Mucosa of descending colon (tissue), 3 donors: ENCODE data around the gene PCSK5. TPM values are rescaled to one million over a fixed set of nuclear protein-coding genes. Genes with fewer than 3 reads are reported as not detected.

Experiments used
- ATAC-seq: fragments of 200-7000 bp; cut with Tn5 transposase; one replicate; pipeline ENCODE4 v1.9.1; 2020; ENCODE audit warnings: mild to moderate bottlenecking, moderate library complexity
- DNase-seq, 3 donors: peaks; one replicate each; pipeline ENCODE4 v3.0.0-alpha.2; 2020
- H3K36me3 ChIP-seq: fragments of 200-600 bp; one replicate; pipeline ENCODE4 v1.8.0; 2021; ENCODE audit warnings: low read depth, mild to moderate bottlenecking
- H3K4me1 ChIP-seq: fragments of 200-600 bp; one replicate; pipeline ENCODE4 v1.8.0; 2021; ENCODE audit warnings: low read depth, mild to moderate bottlenecking
- H3K4me3 ChIP-seq: fragments of 200-600 bp; one replicate; pipeline ENCODE4 v1.8.0; 2021; ENCODE audit warnings: mild to moderate bottlenecking
- H3K9me3 ChIP-seq: fragments of 200-600 bp; one replicate; pipeline ENCODE4 v1.8.0; 2021; ENCODE audit warnings: mild to moderate bottlenecking
- intact Hi-C, 2 donors: fragments of 100-400 bp; cut with DNase I in 1 of 2; cut with micrococcal nuclease in 1 of 2; formaldehyde crosslinking; loops; one replicate each; pipeline versions ENCODE4 v1.11.0 to v1.11.1; 2022; cut with DNase I, micrococcal nuclease
- total RNA-seq, 3 donors: library from RNA; stranded (reverse); fragmentation: NEBNext Ultra II Directional in 2 of 3; extraction: Animal tissue kit (Norgen Biotek cat#: 25700) in 2 of 3; gene quantifications; one replicate each; pipeline versions ENCODE4 v1.2.1 to v1.2.4, GENCODE V29; 2021 to 2023
- TF ChIP-seq, protein P1 (sequence below): fragments of 200-600 bp; IDR thresholded peaks from one replicate; pipeline ENCODE4 v1.8.0; 2022; ENCODE audit warnings: antibody characterized with exemption, mild to moderate bottlenecking
- donor health status: DM: no; HTN: no; CAD: no; lungs with moderate emphysema.
- donor health status: DM: no; HTN: no; CAD: no.
- donor health status: DM: no; HTN: yes; CAD: no.

PCSK5 gene
- total RNA-seq, 3 donors from 2014 or later, result 44.3 to 82.0 (median 53.3) TPM

DNA sequence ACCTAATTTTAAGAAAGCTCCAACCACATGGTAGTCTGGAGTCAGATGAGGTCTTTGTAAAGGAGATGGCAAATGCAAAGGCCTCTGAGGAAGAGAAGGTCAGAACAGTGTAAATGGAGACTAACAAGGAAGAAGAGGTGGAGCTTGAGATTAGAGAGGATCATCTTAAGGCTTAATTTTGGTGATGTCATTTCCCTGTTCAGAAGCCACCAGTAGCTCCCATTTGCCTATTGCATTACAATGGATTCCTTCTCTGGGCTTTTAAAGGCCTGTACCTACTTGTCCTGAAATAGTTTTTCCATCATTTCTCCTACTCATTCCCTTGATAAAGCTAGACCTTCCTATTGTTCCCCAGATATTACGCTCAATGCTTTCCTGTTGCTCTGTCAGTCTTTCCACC, 16.1 kb downstream of the PCSK5 start:
- no peak for DNase-seq
- ATAC-seq, result peak; percentile 67
- no peak overlapping the region for H3K4me3 ChIP-seq
- peaks cover 13% of the 10 kb centered on the region for H3K4me1 ChIP-seq
- TF ChIP-seq, protein P1, sequence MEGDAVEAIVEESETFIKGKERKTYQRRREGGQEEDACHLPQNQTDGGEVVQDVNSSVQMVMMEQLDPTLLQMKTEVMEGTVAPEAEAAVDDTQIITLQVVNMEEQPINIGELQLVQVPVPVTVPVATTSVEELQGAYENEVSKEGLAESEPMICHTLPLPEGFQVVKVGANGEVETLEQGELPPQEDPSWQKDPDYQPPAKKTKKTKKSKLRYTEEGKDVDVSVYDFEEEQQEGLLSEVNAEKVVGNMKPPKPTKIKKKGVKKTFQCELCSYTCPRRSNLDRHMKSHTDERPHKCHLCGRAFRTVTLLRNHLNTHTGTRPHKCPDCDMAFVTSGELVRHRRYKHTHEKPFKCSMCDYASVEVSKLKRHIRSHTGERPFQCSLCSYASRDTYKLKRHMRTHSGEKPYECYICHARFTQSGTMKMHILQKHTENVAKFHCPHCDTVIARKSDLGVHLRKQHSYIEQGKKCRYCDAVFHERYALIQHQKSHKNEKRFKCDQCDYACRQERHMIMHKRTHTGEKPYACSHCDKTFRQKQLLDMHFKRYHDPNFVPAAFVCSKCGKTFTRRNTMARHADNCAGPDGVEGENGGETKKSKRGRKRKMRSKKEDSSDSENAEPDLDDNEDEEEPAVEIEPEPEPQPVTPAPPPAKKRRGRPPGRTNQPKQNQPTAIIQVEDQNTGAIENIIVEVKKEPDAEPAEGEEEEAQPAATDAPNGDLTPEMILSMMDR, result no peak
- H3K36me3 ChIP-seq, result no peaks in the 10 kb centered on the region
- intact Hi-C loops, result no loop called here
- H3K9me3 ChIP-seq, result no peaks in the 10 kb centered on the region

- intact Hi-C loops, result no loop called here
These were observed 16.9 kb downstream of the PCSK5 start for GRCh38 chr9:75907329-75907728.

DNA sequence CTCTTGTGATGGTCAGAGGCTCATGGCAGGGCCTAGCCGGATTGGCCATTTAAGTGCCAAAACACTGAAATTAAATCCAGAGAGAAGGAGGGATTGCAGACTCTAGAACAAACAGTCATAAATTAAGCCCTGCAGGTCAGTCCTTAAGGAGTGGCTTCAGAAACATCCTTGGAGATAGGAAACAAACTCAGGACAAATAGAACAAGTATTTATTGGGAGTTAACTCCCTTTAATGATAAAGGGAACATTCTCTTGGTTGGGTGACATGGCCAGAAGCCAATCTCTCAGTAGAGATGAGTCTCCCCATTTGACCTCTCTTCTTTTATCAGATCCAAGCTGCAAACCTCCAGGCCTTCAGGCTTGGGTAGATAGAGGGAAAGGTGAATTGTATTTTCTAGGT, 17.4 kb downstream of the PCSK5 start:
- Histone ChIP-seq H3K4me1 (peaks cover 13% of the 10 kb centered on the region), H3K9me3 (no peaks in the 10 kb centered on the region), H3K36me3 (no peaks in the 10 kb centered on the region), H3K4me3 (no peak overlapping the region)
- intact Hi-C loops, result no loop called here
- DNase-seq (no peak), ATAC-seq (peak; percentile 65)
- TF ChIP-seq, protein P1, result no peak

More at GRCh38 chr9:75907329-75907728, 16.9 kb downstream of the PCSK5 start:
- H3K36me3 ChIP-seq, result no peaks in the 10 kb centered on the region
- DNase-seq (no peak), ATAC-seq (peak; percentile 80)
- H3K4me1 ChIP-seq, result peaks cover 13% of the 10 kb centered on the region
- TF ChIP-seq, protein P1, result no peak
- H3K9me3 ChIP-seq, result no peaks in the 10 kb centered on the region
- H3K4me3 ChIP-seq, result no peak overlapping the region

GRCh38 chr9:75909776-75910175, 19.3 kb downstream of the PCSK5 start:
- intact Hi-C loops, result no loop called here
- no peak for ATAC-seq
- TF ChIP-seq, protein P1, result no peak
- H3K4me3 ChIP-seq, result no peak overlapping the region
- no peaks in the 10 kb centered on the region for H3K36me3 ChIP-seq
- no peak for DNase-seq
- no peaks in the 10 kb centered on the region for H3K9me3 ChIP-seq
- H3K4me1 ChIP-seq, result peaks cover 13% of the 10 kb centered on the region

GRCh38 chr9:75910731-75911130, 20.3 kb downstream of the PCSK5 start:
- Histone ChIP-seq H3K9me3 (no peaks in the 10 kb centered on the region), H3K4me1 (peaks cover 13% of the 10 kb centered on the region), H3K36me3 (no peaks in the 10 kb centered on the region), H3K4me3 (no peak overlapping the region)
- TF ChIP-seq, protein P1, result no peak
- intact Hi-C loops, result no loop called here
- ATAC-seq (no peak), DNase-seq (no peak)

- peaks cover 12% of the 10 kb centered on the region for H3K4me1 ChIP-seq
- no peak overlapping the region for H3K4me3 ChIP-seq
- intact Hi-C loops, result no loop called here
These were observed 20.9 kb downstream of the PCSK5 start for GRCh38 chr9:75911390-75911789.

More at GRCh38 chr9:75911390-75911789, 20.9 kb downstream of the PCSK5 start:
- TF ChIP-seq, protein P1, result no peak
- Histone ChIP-seq H3K9me3 (no peaks in the 10 kb centered on the region), H3K36me3 (no peaks in the 10 kb centered on the region)
- DNase-seq (no peak), ATAC-seq (no peak)
